Measurements from ENCODE around the gene MYCBP.

The MYCBP gene

DNA sequence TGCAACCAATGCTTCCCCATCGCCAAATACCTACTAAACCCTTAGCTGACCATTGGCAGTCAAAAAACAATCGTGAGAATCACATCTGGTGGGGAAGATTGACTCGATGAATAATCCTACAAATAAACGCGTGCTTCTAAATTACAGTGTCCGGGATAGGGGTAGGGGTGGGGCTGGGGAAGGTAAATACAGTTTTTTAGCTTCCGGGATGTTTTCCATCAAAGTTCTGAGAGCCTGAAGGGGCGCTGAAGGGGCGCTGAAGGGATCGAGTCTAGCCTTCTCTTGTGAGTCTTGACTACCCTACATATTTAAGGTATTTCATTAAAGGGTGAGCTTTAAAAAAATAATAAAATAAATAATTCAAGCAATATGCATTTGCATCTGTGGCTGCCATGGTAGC lies 54.1 kb downstream of the MYCBP start:
- no peak for DNase-seq

DNA sequence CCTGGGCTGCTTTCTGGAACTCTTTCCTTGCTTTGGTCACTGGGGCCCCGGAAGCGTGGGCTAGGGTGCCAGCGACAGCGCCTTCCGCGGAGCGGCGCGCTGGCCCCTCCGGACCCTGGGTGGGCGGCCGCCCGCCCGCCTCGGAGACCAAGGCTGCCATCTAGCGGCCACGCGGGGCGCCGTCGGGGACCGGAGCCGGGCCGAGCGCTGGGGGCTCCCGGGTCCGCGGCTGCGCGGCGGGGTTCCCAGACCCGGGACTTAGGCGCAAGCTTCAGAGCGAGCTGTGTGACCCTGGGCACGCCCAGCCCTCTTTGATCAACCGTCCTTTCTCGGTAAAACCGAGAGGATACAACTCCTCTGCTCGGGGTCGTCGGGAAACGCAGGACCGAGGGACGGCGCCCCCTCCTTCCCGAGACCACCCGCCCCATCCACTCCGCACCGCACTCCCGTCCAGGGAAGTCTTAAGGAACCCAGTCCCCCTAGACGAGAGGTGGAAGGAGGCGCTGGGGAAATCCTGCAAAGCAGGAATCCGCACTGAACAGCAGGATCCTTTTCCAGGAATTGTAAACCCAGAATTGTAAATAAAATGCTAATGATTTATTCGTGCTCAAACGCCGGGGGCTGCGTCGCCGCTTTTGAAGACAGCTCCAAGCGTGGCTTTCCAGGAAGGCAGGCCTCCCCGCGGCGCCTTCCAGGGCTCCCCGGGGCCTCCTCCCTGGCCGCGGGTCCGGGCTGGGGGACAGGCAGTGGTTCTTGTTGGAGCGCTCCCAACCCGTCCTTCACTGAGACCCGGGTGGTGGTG lies 54.8 kb downstream of the MYCBP start:
- no peak for DNase-seq

DNA sequence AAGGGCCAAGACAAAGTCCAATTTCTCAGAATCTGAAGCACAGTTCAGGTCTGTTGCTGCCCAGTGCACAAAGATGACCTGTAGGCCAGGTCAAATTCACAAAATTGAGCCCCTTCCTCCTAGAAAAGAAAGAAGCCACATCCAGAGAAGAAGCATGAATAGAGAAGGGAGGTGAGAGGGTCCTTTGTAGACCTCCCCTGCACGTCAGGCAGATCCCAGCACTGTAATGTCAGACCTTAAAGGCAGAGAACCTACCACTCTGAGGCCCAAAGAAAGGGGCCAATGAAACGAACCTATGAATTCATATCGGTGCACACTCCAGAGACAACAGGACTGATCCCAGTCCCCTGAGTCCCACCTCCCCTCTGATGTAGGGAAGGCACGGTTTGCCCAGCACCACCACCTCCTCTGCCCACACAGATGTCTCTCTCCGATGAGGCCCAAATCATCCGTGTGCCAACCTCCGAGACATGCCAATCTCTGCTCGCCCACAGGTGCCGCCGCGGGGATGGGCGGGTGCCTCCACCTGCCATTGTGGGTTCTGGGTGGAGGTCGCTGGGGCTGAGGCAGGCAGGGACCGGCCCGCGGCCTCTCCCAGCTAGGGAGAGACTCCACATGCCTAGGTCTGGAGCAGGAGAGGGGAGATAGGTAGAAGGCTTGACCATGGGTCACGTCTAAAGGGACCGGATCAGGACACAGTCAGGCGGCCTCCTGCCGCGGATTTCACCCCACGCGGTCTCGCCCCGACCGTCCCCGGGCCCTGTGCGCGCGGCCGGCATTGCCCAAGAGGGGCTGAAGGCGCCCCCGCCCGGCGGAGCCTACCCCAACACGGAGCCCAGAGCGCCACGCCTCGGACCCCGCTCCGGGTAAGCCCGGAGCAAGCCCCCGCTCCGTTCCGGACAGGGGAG lies 55.6 kb downstream of the MYCBP start:
- DNase-seq, result no peak

DNA sequence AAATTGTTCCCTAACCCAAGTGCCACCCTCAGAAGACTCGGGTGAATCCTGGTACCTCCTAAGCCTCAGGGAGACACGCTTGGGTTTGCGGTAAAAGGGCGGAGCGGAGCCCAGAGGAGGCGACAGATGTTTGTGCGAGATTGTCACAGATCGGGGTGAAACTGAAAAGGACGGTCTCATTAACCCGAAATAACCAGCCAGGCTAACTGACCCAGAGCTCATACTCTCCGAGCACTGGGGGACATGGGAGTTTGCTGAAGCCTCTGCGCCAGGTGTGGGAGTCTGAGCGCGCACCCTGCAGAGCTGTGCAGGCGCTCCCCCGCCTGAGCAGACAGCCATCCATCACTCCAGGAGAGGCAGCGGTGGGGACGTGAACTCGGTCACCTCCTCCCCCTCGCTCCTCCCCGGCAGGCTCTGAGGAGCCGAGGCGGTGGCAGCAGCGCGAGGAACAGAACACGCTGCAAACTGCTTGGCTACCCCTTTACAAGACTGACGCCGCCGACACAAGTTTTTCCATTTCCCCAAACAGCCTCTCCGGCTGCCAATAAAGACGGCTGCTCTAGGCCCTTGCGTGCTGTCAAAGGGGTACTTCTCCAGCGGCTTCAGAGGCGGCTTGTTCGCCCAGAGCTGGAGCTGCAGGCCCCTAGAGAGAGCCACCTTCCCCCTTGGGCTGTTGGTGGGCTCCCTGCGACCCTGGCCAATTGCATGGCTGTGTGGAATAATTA lies 57.1 kb downstream of the MYCBP start:
- DNase-seq, result no peak

DNA sequence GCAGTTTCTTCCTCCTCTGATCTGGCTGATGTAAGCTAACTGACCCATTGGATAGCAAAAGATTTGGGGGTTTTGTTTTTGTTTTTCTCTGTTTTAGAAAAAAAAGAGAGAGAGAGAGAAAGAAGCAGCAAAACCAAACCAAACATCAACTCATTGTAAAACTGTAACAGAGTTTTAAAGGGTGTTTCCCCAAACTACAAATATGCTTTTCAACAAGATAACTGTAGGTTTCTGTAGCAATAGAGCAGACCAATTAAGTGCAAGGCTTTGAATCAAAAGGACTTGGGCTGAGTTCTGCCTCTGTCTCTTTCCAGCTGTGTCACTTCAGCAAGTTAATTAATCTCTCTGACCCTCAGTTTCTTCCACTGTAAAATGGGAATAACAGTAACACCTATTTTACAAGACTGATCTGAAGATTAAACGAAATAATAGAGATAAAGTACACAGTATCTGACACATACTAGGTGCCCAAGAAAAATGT lies 58.1 kb downstream of the MYCBP start:
- DNase-seq, result no peak

DNA sequence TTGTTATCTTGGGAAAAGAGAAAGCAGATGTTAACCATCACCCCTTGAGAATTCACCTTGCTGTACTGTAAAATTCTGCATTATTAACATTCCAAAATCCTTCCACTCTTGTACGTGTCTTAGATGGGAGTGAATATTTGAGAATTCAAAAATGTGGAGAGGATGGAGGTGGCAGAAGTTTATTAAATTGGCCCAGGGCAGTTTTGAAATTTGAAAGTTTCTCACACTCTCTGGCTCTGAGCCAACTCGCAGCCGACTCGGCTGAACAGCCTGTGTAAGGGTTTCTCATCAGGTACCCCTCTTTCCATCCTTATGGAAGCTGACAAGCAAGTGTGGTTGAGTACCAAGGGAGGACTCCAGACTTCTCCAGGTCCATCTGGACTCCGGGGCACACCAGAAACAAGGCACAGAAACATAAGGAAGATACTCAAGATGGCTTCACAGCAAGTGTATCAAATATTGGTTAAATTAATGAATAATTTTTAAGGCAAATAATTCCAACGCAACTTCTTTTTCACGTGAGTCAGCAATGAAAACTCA lies 58.6 kb downstream of the MYCBP start:
- no peak for DNase-seq

DNA sequence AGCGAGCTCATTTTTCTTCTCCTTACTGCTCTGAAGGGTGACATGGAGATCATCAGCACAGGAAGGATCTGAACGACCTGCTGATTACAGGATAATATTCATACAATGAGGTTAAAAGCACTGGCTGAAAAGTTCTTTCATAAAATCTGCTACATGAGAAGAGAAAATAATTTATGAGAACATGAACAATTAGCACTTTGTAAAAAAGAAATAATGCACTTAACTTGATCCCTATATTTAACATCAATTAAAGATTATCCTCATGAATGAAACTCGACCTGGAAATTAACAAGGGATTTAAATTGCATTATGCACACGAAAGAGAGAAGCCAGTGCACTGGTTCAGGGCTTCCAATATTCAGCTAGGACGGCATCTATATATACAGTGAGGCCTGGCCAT lies 60.2 kb downstream of the MYCBP start:
- no peak for DNase-seq

All from SW 1271 (cell line).